GM19240 (cell line): ENCODE data around the gene LIN7A.

Source experiments
- DNase-seq: peaks from one replicate; pipeline ENCODE4 v3.0.0; 2011; ENCODE audit warnings: low spot score; ENCODE audit not compliant: insufficient read length

Gene LIN7A

GRCh38 chr12:80860206-80860605, 77.5 kb downstream of the LIN7A start:
- DNase-seq = no peak

GRCh38 chr12:80858356-80858755, 79.4 kb downstream of the LIN7A start:
- DNase-seq = no peak

GRCh38 chr12:80857311-80857710, 80.4 kb downstream of the LIN7A start:
- no peak for DNase-seq

DNA sequence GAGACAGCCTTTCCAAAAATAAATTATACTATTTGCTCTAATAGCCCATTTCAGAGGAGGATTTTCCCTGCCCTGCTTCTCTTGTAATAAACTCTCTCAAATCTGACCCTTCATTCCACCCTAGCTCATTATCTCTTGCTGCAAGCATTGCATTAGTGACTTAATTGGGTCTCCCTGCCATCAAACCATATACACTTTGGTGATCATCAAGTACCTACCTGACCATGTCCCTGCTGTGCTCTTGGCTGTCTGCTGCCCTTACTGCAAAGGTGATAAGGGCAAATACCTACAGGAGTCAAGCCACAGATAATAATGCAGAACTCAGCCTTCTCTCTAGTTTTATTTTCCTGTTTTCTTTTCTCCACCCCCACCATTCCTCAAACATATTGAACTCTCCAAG, 88.4 kb downstream of the LIN7A start:
- DNase-seq = no peak

DNA sequence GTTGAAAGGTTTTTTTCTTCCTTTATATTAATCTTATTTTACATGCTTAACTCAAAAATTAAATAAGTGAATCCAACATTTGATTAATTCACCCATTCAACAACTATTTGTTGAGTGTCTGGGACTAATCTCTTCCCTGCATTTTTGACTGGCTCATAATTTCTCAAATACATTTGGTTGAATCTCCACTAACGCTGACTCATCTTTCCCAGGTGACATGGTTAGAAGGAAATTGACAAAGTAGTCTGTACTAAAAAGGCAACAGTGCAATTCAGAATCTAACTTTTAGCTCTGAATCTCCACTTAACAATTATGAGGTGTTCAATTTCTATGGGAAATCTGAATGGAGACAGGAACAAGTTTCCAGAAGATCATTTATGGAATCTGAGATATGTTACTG, 88.9 kb downstream of the LIN7A start:
- no peak for DNase-seq

GRCh38 chr12:80847575-80847974, 90.2 kb downstream of the LIN7A start:
- no peak for DNase-seq

GRCh38 chr12:80846952-80847351, 90.8 kb downstream of the LIN7A start:
- no peak for DNase-seq

DNA sequence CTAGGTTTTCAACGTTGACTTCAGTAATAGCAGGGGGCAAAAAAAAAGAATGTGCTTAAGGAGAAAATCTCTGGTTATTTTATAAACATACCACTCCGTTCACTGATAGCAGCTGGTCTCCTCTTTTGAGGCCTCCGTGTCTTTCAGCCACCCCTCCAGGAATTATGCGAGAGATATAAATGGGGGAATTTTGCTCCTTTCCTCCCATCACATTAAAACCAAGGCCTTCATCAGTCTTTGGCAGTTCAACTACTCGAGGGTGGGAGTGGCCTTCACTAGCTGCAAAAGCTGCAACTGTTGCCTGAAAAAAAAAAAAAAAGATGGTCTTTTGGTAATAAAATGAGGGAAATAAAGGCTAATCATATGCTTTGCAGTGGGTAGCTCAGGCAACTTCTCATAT, 92.1 kb downstream of the LIN7A start:
- no peak for DNase-seq

DNA sequence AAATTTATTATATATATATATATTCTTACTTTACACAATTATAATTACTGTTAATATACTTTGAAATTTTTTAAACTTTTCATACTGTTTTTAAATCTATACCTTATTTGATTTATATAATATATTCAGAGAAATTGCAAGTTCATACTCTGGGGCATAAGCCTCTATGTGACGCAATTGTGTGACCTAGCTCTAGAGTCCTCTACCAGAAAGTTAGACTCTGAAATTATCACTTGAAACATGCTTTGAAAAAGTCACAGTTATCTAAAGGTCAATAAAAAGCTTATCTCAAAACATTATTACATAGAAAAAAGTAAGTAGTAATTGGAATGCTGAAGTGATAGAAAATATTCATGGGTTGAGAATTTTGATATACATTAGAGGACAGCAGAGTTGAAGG, 93.8 kb downstream of the LIN7A start:
- DNase-seq = no peak

DNA sequence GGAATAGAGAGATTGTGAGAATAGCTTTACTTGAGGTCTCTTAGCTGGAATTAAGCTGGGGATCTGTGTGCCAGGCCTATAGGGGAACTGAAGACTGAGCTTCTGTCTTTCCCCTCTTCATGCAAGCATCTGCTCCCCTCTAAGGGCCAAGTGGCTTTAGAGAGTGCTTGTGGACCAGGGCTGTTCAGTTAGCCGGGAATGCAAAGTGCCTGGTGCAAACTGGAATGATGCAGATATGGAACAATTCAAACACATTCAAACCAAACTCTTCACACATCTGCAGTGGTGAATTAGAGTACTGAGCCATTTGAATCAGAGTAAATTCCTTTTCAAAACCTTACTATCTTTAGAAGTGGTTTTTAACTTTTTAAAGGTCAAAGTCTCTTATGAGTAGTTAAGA, 99.0 kb downstream of the LIN7A start:
- no peak for DNase-seq

DNA sequence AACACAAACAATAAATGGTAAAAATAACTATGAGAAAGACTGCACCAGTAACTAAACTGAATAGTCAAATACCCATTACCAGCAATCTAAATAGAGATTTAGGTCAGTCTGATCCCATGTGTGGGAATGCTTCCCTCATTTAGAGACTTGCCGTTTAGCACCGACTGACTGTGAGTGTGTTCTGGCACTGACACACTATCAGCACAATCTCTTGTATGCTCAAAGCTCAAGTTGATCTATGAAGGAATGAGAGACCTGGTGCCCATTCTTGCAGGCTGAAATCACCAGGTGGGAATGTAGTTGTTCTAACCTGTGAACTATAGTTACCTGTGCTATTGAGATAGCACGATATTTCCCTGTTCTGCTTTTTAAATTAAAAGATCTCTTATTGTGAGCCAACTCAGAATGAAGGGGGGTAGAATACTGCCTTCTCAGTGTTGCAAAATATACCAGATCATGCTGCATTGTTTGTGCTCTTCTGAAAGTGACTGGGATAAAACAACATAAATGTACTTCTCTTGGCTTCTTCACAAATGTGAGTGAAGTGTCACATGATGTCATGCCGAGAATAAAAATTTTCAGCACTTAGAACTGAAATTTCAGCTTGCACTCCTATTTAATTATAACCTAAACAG, 99.6 kb downstream of the LIN7A start:
- DNase-seq = no peak

DNA sequence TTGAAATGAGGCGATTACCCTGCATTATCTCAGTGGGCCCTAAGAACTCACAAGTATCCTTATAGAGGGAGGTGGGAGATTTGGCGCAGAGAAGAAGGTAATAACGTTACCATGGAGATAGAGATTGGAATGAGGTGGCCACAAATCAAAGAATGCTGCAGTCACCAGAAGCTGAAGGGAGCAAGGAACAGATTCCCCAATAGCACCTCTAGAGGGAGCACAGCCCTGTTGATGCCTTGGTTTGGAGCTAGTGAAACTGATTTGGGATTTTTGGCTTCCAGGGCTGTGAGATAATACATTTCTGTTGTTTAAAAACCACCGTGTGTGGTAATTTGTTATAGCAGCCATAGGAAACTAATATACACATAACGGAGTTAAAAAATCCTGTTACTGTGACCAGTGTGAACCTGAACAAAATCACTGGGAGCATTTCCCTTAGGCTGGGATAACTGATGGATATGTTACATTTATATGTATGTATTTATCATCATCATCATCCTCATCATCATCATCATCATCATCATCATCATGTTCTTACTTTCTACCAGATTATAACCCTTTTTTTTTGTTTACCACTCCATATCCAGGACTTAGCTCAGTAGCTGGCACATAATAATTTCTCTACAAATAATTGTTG, 100.3 kb downstream of the LIN7A start:
- DNase-seq = no peak

DNA sequence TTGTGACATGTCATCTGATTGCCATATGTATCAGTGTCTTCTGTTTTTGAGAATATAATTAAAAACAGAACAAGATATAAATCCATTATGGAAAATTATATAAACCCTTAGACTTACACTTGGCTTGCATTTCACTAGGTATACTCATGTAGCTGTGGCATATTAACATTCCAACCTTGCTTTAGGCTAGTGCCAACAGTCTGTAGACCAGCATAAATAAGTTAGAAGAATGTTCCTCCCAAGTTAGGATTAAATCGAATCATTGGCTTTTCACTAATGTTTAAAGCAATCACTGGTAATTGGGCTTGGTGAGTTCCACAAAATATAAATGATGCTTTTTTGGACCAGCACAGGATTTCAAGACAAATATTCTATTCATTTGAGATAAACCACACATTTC, 103.0 kb downstream of the LIN7A start:
- no peak for DNase-seq

DNA sequence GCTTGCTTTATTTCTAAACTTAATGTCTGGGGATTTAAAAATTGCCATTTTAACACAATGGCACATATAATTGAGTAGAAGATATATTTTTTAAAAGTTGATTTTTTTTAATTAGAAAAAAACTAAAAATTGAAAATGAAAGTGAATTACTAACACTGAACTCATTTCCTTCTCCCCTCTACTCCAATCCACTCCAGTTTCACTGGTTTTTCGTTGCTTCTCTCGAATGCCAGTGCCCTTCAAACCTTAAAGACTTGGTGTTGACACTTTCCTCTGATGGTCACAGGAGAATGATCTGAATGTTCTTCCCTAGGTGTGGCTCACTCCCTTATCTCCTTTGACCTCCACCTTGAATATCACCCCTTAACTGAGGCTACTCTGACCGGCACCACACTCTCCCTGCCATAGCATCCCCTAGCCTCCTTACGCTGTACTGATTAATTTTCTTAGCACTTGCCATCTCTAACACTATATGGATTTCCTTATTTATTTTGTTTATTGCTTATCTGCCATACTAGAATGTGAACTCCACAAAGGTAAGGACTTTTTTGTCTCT, 107.1 kb downstream of the LIN7A start:
- DNase-seq = no peak

GRCh38 chr12:80829767-80830166, 108.0 kb downstream of the LIN7A start:
- DNase-seq = no peak

DNA sequence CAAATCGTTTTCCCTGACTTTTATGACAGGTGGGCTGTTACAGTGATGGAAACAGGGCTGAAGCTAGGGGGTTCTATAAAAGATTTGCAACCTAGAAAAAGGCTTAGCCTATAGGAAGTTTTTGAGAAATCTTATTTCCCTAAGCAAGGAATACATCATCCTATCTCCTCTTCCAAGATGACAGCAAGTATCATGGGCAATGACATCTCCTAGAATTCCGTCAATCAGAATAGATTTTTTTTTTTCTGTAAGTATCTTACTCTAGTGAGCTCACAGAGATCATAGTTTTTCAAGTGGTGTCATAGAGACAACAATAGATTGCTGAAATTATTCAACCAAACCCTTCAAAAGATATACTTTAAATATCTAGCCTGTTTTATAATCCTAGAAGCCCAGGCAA, 112.2 kb downstream of the LIN7A start:
- DNase-seq = no peak

GRCh38 chr12:80823393-80823792, 114.3 kb downstream of the LIN7A start:
- no peak for DNase-seq

- no peak for DNase-seq
Measured at GRCh38 chr12:80821513-80822000, 116.2 kb downstream of the LIN7A start.

DNA sequence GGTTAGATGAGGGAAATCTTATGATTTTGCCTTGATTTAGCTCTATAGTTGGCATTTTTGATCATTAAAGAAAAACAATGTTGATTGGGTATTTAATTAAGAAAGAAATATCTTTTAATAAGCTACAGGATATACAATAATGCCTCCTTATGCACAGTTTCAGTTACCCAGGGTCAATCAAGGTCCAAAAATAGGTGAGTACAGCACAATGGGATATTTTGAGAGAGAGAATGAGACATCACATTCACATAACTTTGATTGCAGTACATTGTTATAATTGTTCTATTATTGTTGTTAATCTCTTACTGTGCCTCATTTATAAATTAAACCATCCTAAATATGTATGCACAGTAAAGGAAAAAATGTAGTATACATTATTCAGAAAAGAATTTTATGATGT, 118.9 kb downstream of the LIN7A start:
- no peak for DNase-seq

- no peak for DNase-seq
Measured at GRCh38 chr12:80815351-80815750, 122.4 kb downstream of the LIN7A start.

DNA sequence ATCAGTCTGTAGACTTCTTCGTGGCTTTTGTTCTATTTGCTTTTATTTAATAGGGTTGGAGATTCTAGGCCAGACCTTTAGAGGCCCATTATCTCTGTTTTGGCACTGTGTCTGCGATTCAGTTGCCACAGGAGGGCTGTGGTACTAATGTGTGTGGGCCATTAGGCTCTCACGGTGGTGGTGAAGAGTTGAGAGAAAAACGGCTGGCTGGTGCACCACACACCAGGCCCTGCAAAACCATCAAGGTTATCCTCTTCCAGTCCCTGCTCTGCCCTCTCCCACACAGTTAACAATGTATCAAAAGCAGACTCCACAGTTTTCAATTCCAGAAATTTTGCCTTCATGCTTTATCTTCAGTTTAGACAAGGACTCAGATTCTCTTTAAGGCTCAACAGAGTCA, 123.3 kb downstream of the LIN7A start:
- no peak for DNase-seq

- DNase-seq = no peak
Measured at GRCh38 chr12:80813820-80814219, 123.9 kb downstream of the LIN7A start.
